ENCODE data around the gene CASTOR2.

CASTOR2 gene

GRCh38 chr7:75049817-75050216 is 85.3 kb downstream of the CASTOR2 start:
- H2AFZ ChIP-seq (ENCODE audit: low read depth, low read length), result no peak overlapping the region
- H3K4me3 ChIP-seq (ENCODE audit: low read depth in 1 of 2, low read length in 2 of 2), result no peak overlapping the region
- H4K20me1 ChIP-seq (ENCODE audit: insufficient read depth, low read length), result peaks cover 5% of the 10 kb centered on the region; the same call in 1 of the 2 replicates
- ATAC-seq (ENCODE audit: insufficient read depth, low read depth), result no peak
- no peak overlapping the region for H3K27ac ChIP-seq (ENCODE audit: low read length)
- H3K36me3 ChIP-seq (ENCODE audit: insufficient read depth, low read length), result peaks cover 68% of the 10 kb centered on the region
- TF ChIP-seq CTCF (IDR thresholded peaks at IDR 0.05; ENCODE audit: borderline replicate concordance, extremely low read depth, low read length, poor library complexity, severe bottlenecking) (no peak), EZH2 (IDR thresholded peaks at IDR 0.05; ENCODE audit: borderline replicate concordance, low read depth, low read length, severe bottlenecking) (no peak)
- H3K79me2 ChIP-seq (ENCODE audit: insufficient read depth, low read length), result no peaks in the 10 kb centered on the region
- no peak overlapping the region for H3K9ac ChIP-seq (ENCODE audit: low read depth, low read length)
- no peaks in the 10 kb centered on the region for H3K27me3 ChIP-seq (ENCODE audit: insufficient read depth, low read length, poor library complexity)
- no peak overlapping the region for H3K4me2 ChIP-seq (ENCODE audit: insufficient read depth, low read length)
- no peaks in the 10 kb centered on the region for H3K9me3 ChIP-seq (ENCODE audit: insufficient read depth, low read length, severe bottlenecking)
- DNase-seq, result no peak
- no peaks in the 10 kb centered on the region for H3K4me1 ChIP-seq (ENCODE audit: insufficient read depth, low read length)

GRCh38 chr7:75050501-75050900 is 86.0 kb downstream of the CASTOR2 start:
- Histone ChIP-seq H4K20me1 (ENCODE audit: insufficient read depth, low read length) (peaks cover 6% of the 10 kb centered on the region; the same call in 1 of the 2 replicates), H3K9me3 (ENCODE audit: insufficient read depth, low read length, severe bottlenecking) (no peaks in the 10 kb centered on the region), H3K4me2 (ENCODE audit: insufficient read depth, low read length) (no peak overlapping the region), H3K36me3 (ENCODE audit: insufficient read depth, low read length) (peaks cover 75% of the 10 kb centered on the region), H3K79me2 (ENCODE audit: insufficient read depth, low read length) (no peaks in the 10 kb centered on the region), H3K9ac (ENCODE audit: low read depth, low read length) (no peak overlapping the region), H3K27ac (ENCODE audit: low read length) (no peak overlapping the region), H3K4me1 (ENCODE audit: insufficient read depth, low read length) (no peaks in the 10 kb centered on the region), H3K4me3 (ENCODE audit: low read depth in 1 of 2, low read length in 2 of 2) (no peak overlapping the region), H2AFZ (ENCODE audit: low read depth, low read length) (no peak overlapping the region), H3K27me3 (ENCODE audit: insufficient read depth, low read length, poor library complexity) (no peaks in the 10 kb centered on the region)
- no peak for DNase-seq
- ATAC-seq (ENCODE audit: insufficient read depth, low read depth), result no peak
- no peak for TF ChIP-seq CTCF (IDR thresholded peaks at IDR 0.05; ENCODE audit: borderline replicate concordance, extremely low read depth, low read length, poor library complexity, severe bottlenecking)
- no peak for TF ChIP-seq EZH2 (IDR thresholded peaks at IDR 0.05; ENCODE audit: borderline replicate concordance, low read depth, low read length, severe bottlenecking)

DNA sequence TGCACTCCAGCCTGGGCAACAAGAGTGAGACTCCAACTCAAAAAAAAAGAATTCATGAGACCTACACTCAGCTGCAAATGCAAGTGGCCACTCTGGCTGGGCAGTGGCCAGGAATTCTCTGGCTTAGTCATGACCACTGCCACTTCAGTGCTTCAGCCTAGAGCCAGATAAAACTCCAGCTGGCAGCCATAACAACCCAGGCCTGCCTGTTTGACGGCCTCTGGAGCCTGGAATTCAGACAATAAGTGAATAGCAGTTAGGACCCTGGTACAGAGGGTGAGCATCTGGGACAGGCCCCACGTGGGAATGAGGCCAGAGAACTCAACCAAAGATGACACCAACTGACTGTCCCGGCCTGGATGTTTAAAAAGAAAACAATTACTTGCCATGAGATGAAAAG is 90.2 kb downstream of the CASTOR2 start:
- H3K27ac ChIP-seq (ENCODE audit: low read length), result no peak overlapping the region
- H2AFZ ChIP-seq (ENCODE audit: low read depth, low read length), result no peak overlapping the region
- ATAC-seq (ENCODE audit: insufficient read depth, low read depth) (no peak), DNase-seq (no peak)
- H3K4me1 ChIP-seq (ENCODE audit: insufficient read depth, low read length), result no peaks in the 10 kb centered on the region
- peaks cover 2% of the 10 kb centered on the region; the same call in 1 of the 2 replicates for H4K20me1 ChIP-seq (ENCODE audit: insufficient read depth, low read length)
- no peak overlapping the region for H3K9ac ChIP-seq (ENCODE audit: low read depth, low read length)
- H3K4me2 ChIP-seq (ENCODE audit: insufficient read depth, low read length), result no peak overlapping the region
- H3K79me2 ChIP-seq (ENCODE audit: insufficient read depth, low read length), result no peaks in the 10 kb centered on the region
- TF ChIP-seq EZH2 (IDR thresholded peaks at IDR 0.05; ENCODE audit: borderline replicate concordance, low read depth, low read length, severe bottlenecking), result no peak
- TF ChIP-seq CTCF (IDR thresholded peaks at IDR 0.05; ENCODE audit: borderline replicate concordance, extremely low read depth, low read length, poor library complexity, severe bottlenecking), result no peak
- peaks cover 83% of the 10 kb centered on the region for H3K36me3 ChIP-seq (ENCODE audit: insufficient read depth, low read length)
- no peak overlapping the region for H3K4me3 ChIP-seq (ENCODE audit: low read depth in 1 of 2, low read length in 2 of 2)
- no peaks in the 10 kb centered on the region for H3K27me3 ChIP-seq (ENCODE audit: insufficient read depth, low read length, poor library complexity)
- H3K9me3 ChIP-seq (ENCODE audit: insufficient read depth, low read length, severe bottlenecking), result no peaks in the 10 kb centered on the region

GRCh38 chr7:75055155-75055554 is 90.7 kb downstream of the CASTOR2 start:
- no peaks in the 10 kb centered on the region for H3K79me2 ChIP-seq (ENCODE audit: insufficient read depth, low read length)
- no peaks in the 10 kb centered on the region for H3K27me3 ChIP-seq (ENCODE audit: insufficient read depth, low read length, poor library complexity)
- no peak for TF ChIP-seq EZH2 (IDR thresholded peaks at IDR 0.05; ENCODE audit: borderline replicate concordance, low read depth, low read length, severe bottlenecking)
- TF ChIP-seq CTCF (IDR thresholded peaks at IDR 0.05; ENCODE audit: borderline replicate concordance, extremely low read depth, low read length, poor library complexity, severe bottlenecking), result no peak
- ATAC-seq (ENCODE audit: insufficient read depth, low read depth), result no peak
- no peak overlapping the region for H3K4me2 ChIP-seq (ENCODE audit: insufficient read depth, low read length)
- H4K20me1 ChIP-seq (ENCODE audit: insufficient read depth, low read length), result peaks cover 2% of the 10 kb centered on the region; the same call in 1 of the 2 replicates
- DNase-seq, result no peak
- H3K9me3 ChIP-seq (ENCODE audit: insufficient read depth, low read length, severe bottlenecking), result no peaks in the 10 kb centered on the region
- H3K4me1 ChIP-seq (ENCODE audit: insufficient read depth, low read length), result no peaks in the 10 kb centered on the region
- H3K4me3 ChIP-seq (ENCODE audit: low read depth in 1 of 2, low read length in 2 of 2), result no peak overlapping the region
- no peak overlapping the region for H3K27ac ChIP-seq (ENCODE audit: low read length)
- H3K9ac ChIP-seq (ENCODE audit: low read depth, low read length), result no peak overlapping the region
- H3K36me3 ChIP-seq (ENCODE audit: insufficient read depth, low read length), result peaks cover 85% of the 10 kb centered on the region
- H2AFZ ChIP-seq (ENCODE audit: low read depth, low read length), result no peak overlapping the region

All from DND-41 (cell line).